ENCODE results near the gene PHF11.
"Not testable (repeated sequence)": the region's sequence is repeated elsewhere in the genome, so short reads cannot be mapped to it uniquely, and the experiment has no call there.

Gene PHF11

GRCh38 chr13:49554387-49554786 is 58.6 kb downstream of the PHF11 start:
- DNase-seq (ENCODE audit: insufficient read length, low spot score) (no peak), FAIRE-seq (no peak)
- no peak for TF ChIP-seq POU2F2 (IDR thresholded peaks at IDR 0.05; ENCODE audit: low read depth, low read length)
- no peak for TF ChIP-seq PAX5 (IDR thresholded peaks at IDR 0.05; ENCODE audit: insufficient read depth, low read length, severe bottlenecking)
- TF ChIP-seq POLR2AphosphoS5 (IDR thresholded peaks at IDR 0.05; ENCODE audit: low read depth, low read length) = no peak
- TF ChIP-seq TAF1 (IDR thresholded peaks at IDR 0.05; ENCODE audit: low read depth, low read length) = no peak
- no peak for TF ChIP-seq SPI1 (IDR thresholded peaks at IDR 0.05; ENCODE audit: low read depth, low read length)
- no peak for TF ChIP-seq POLR2A (IDR thresholded peaks at IDR 0.05; ENCODE audit: low read depth, low read length)

- DNase-seq (ENCODE audit: insufficient read length, low spot score) (no peak), FAIRE-seq (no peak)
- TF ChIP-seq POU2F2 (IDR thresholded peaks at IDR 0.05; ENCODE audit: low read depth, low read length) (no peak), POLR2A (IDR thresholded peaks at IDR 0.05; ENCODE audit: low read depth, low read length) (no peak), POLR2AphosphoS5 (IDR thresholded peaks at IDR 0.05; ENCODE audit: low read depth, low read length) (no peak), TAF1 (IDR thresholded peaks at IDR 0.05; ENCODE audit: low read depth, low read length) (no peak), SPI1 (IDR thresholded peaks at IDR 0.05; ENCODE audit: low read depth, low read length) (no peak), PAX5 (IDR thresholded peaks at IDR 0.05; ENCODE audit: insufficient read depth, low read length, severe bottlenecking) (no peak)
Measured at GRCh38 chr13:49559006-49559405, 63.3 kb downstream of the PHF11 start.

- DNase-seq (ENCODE audit: insufficient read length, low spot score) (no peak), FAIRE-seq (no peak)
- TF ChIP-seq PAX5 (IDR thresholded peaks at IDR 0.05; ENCODE audit: insufficient read depth, low read length, severe bottlenecking) = no peak
- TF ChIP-seq POLR2AphosphoS5 (IDR thresholded peaks at IDR 0.05; ENCODE audit: low read depth, low read length) = no peak
- TF ChIP-seq TAF1 (IDR thresholded peaks at IDR 0.05; ENCODE audit: low read depth, low read length) = no peak
- no peak for TF ChIP-seq SPI1 (IDR thresholded peaks at IDR 0.05; ENCODE audit: low read depth, low read length)
- TF ChIP-seq POLR2A (IDR thresholded peaks at IDR 0.05; ENCODE audit: low read depth, low read length) = no peak
- no peak for TF ChIP-seq POU2F2 (IDR thresholded peaks at IDR 0.05; ENCODE audit: low read depth, low read length)
Measured at GRCh38 chr13:49560270-49561061, 64.7 kb downstream of the PHF11 start.

GRCh38 chr13:49561062-49561410 is 65.3 kb downstream of the PHF11 start:
- no peak for DNase-seq (ENCODE audit: insufficient read length, low spot score)
- no peak for FAIRE-seq
- no peak for TF ChIP-seq POLR2A (IDR thresholded peaks at IDR 0.05; ENCODE audit: low read depth, low read length)
- TF ChIP-seq TAF1 (IDR thresholded peaks at IDR 0.05; ENCODE audit: low read depth, low read length) = no peak
- TF ChIP-seq POU2F2 (IDR thresholded peaks at IDR 0.05; ENCODE audit: low read depth, low read length) = no peak
- TF ChIP-seq POLR2AphosphoS5 (IDR thresholded peaks at IDR 0.05; ENCODE audit: low read depth, low read length) = no peak
- TF ChIP-seq SPI1 (IDR thresholded peaks at IDR 0.05; ENCODE audit: low read depth, low read length) = no peak
- TF ChIP-seq PAX5 (IDR thresholded peaks at IDR 0.05; ENCODE audit: insufficient read depth, low read length, severe bottlenecking) = no peak

- TF ChIP-seq POLR2AphosphoS5 (IDR thresholded peaks at IDR 0.05; ENCODE audit: low read depth, low read length) (no peak), POU2F2 (IDR thresholded peaks at IDR 0.05; ENCODE audit: low read depth, low read length) (no peak), POLR2A (IDR thresholded peaks at IDR 0.05; ENCODE audit: low read depth, low read length) (no peak), TAF1 (IDR thresholded peaks at IDR 0.05; ENCODE audit: low read depth, low read length) (no peak), PAX5 (IDR thresholded peaks at IDR 0.05; ENCODE audit: insufficient read depth, low read length, severe bottlenecking) (no peak), SPI1 (IDR thresholded peaks at IDR 0.05; ENCODE audit: low read depth, low read length) (no peak)
- no peak for DNase-seq (ENCODE audit: insufficient read length, low spot score)
- FAIRE-seq = no peak
Measured at GRCh38 chr13:49563516-49563915, 67.8 kb downstream of the PHF11 start.

- DNase-seq (ENCODE audit: insufficient read length, low spot score); FAIRE-seq: not testable (repeated sequence)
Measured at GRCh38 chr13:49565461-49565860, 69.7 kb downstream of the PHF11 start.

GRCh38 chr13:49566461-49566860 is 70.7 kb downstream of the PHF11 start:
- DNase-seq (ENCODE audit: insufficient read length, low spot score) = no peak
- TF ChIP-seq PAX5 (IDR thresholded peaks at IDR 0.05; ENCODE audit: insufficient read depth, low read length, severe bottlenecking) (no peak), POU2F2 (IDR thresholded peaks at IDR 0.05; ENCODE audit: low read depth, low read length) (no peak), POLR2AphosphoS5 (IDR thresholded peaks at IDR 0.05; ENCODE audit: low read depth, low read length) (no peak), POLR2A (IDR thresholded peaks at IDR 0.05; ENCODE audit: low read depth, low read length) (no peak), SPI1 (IDR thresholded peaks at IDR 0.05; ENCODE audit: low read depth, low read length) (no peak), TAF1 (IDR thresholded peaks at IDR 0.05; ENCODE audit: low read depth, low read length) (no peak)
- no peak for FAIRE-seq

- no peak for TF ChIP-seq TAF1 (IDR thresholded peaks at IDR 0.05; ENCODE audit: low read depth, low read length)
- no peak for TF ChIP-seq POU2F2 (IDR thresholded peaks at IDR 0.05; ENCODE audit: low read depth, low read length)
- TF ChIP-seq SPI1 (IDR thresholded peaks at IDR 0.05; ENCODE audit: low read depth, low read length) = no peak
- TF ChIP-seq POLR2A (IDR thresholded peaks at IDR 0.05; ENCODE audit: low read depth, low read length) = no peak
- TF ChIP-seq PAX5 (IDR thresholded peaks at IDR 0.05; ENCODE audit: insufficient read depth, low read length, severe bottlenecking) = no peak
- no peak for TF ChIP-seq POLR2AphosphoS5 (IDR thresholded peaks at IDR 0.05; ENCODE audit: low read depth, low read length)
- FAIRE-seq (no peak), DNase-seq (ENCODE audit: insufficient read length, low spot score) (no peak)
Measured at GRCh38 chr13:49567491-49567890, 71.7 kb downstream of the PHF11 start.

- DNase-seq (ENCODE audit: insufficient read length, low spot score) = no peak
- TF ChIP-seq PAX5 (IDR thresholded peaks at IDR 0.05; ENCODE audit: insufficient read depth, low read length, severe bottlenecking) = no peak
- no peak for TF ChIP-seq SPI1 (IDR thresholded peaks at IDR 0.05; ENCODE audit: low read depth, low read length)
- TF ChIP-seq POLR2A (IDR thresholded peaks at IDR 0.05; ENCODE audit: low read depth, low read length) = no peak
- no peak for TF ChIP-seq POLR2AphosphoS5 (IDR thresholded peaks at IDR 0.05; ENCODE audit: low read depth, low read length)
- TF ChIP-seq POU2F2 (IDR thresholded peaks at IDR 0.05; ENCODE audit: low read depth, low read length) = no peak
- TF ChIP-seq TAF1 (IDR thresholded peaks at IDR 0.05; ENCODE audit: low read depth, low read length) = no peak
- FAIRE-seq = no peak
Measured at GRCh38 chr13:49569993-49570689, 74.4 kb downstream of the PHF11 start.
